ENCODE data around the gene GAREM2.
"Not testable (repeated sequence)": the region's sequence is repeated elsewhere in the genome, so short reads cannot be mapped to it uniquely, and the experiment has no call there.

The GAREM2 gene
- 4.7 reads per million, percentile 18 among the genes with 10 or more reads in this experiment for total RNA-seq

GRCh38 chr2:26172871-26173775 lies at the start of gene GAREM2:
Gene GAREM2 (plus strand): TSS chr2:26173088. CDS start chr2:26173221, 133 bp downstream.
- no peak for DNase-seq

- no peak for DNase-seq
These were observed 49.5 kb upstream of the GAREM2 start for GRCh38 chr2:26123426-26123825.

GRCh38 chr2:26126074-26126473 lies 46.8 kb upstream of the GAREM2 start:
- DNase-seq = no peak

GRCh38 chr2:26128176-26128575 lies 44.7 kb upstream of the GAREM2 start:
- DNase-seq = no peak

GRCh38 chr2:26130763-26131162 lies 42.1 kb upstream of the GAREM2 start:
- DNase-seq = no peak

GRCh38 chr2:26136451-26136850 lies 36.4 kb upstream of the GAREM2 start:
- no peak for DNase-seq

- DNase-seq = no peak
These were observed 33.4 kb upstream of the GAREM2 start for GRCh38 chr2:26139269-26140183.

- DNase-seq = no peak
These were observed 31.6 kb upstream of the GAREM2 start for GRCh38 chr2:26141145-26141769.

GRCh38 chr2:26144031-26144430 lies 28.9 kb upstream of the GAREM2 start:
- DNase-seq = no peak

GRCh38 chr2:26144953-26145680 lies 27.8 kb upstream of the GAREM2 start:
- DNase-seq = peak; percentile 30

- DNase-seq = no peak
These were observed 24.4 kb upstream of the GAREM2 start for GRCh38 chr2:26148501-26148900.

GRCh38 chr2:26150243-26150642 lies 22.6 kb upstream of the GAREM2 start:
- no peak for DNase-seq

- DNase-seq = no peak
These were observed 15.3 kb upstream of the GAREM2 start for GRCh38 chr2:26157580-26157979.

GRCh38 chr2:26161926-26162325 lies 11.0 kb upstream of the GAREM2 start:
- DNase-seq = no peak

GRCh38 chr2:26162963-26163362 lies 9.9 kb upstream of the GAREM2 start:
- DNase-seq = no peak

GRCh38 chr2:26164231-26164630 lies 8.7 kb upstream of the GAREM2 start:
- DNase-seq = no peak

- DNase-seq = no peak
These were observed 8.2 kb upstream of the GAREM2 start for GRCh38 chr2:26164641-26165211.

- DNase-seq = no peak
These were observed 7.5 kb upstream of the GAREM2 start for GRCh38 chr2:26165403-26165802.

- not testable (repeated sequence) for DNase-seq
These were observed 6.3 kb upstream of the GAREM2 start for GRCh38 chr2:26166541-26166940.

GRCh38 chr2:26168785-26169184 lies 4.1 kb upstream of the GAREM2 start:
- no peak for DNase-seq

GRCh38 chr2:26169226-26169625 lies 3.7 kb upstream of the GAREM2 start:
- no peak for DNase-seq

Measured in effector CD4-positive, alpha-beta T cell (primary cell).